SK-N-SH (cell line): ENCODE data around the gene NT5DC3. TPM values are rescaled to one million over a fixed set of nuclear protein-coding genes. Genes with fewer than 3 reads are reported as not detected.

ENCODE experiments used
- CTCF ChIA-PET: fragments of 300-600, 350-600 bp; formaldehyde crosslinking; extraction: SDS; loops from one replicate; lab custom pipeline; 2021; lab: Yijun Ruan, JAX
- POLR2A ChIA-PET: fragments of 350-600 bp; sonication (Branson Sonifier 250); formaldehyde crosslinking; extraction: SDS; loops from one replicate; lab custom pipeline; 2020; ENCODE audit warnings: antibody characterized with exemption, inconsistent platforms; lab: Yijun Ruan, JAX
- DNase-seq: peaks from one replicate; pipeline ENCODE4 v3.0.0; 2012
- H2AFZ ChIP-seq: fragments of 200-600 bp; sonication (generic); 2 replicates; pipeline ENCODE4 v1.8.1; 2016; ENCODE audit warnings: antibody characterized with exemption, mild to moderate bottlenecking, low read depth
- H3F3A ChIP-seq: fragments of 200-600 bp; sonication (generic); replicated peaks from 2 replicates; pipeline ENCODE3; 2016; ENCODE audit warnings: antibody characterized with exemption, mild to moderate bottlenecking; ENCODE audit not compliant: insufficient read depth
- H3K27ac ChIP-seq, 2 experiments: fragments of 200-500 bp in 1 of 2; fragments of 200-600 bp in 1 of 2; sonication (Bioruptor generic) in 1 of 2; sonication (generic), shearing (Covaris generic) in 1 of 2; 2 replicates each; pipeline versions ENCODE4 v1.5.1 to v1.6.1; 2014 to 2016; ENCODE audit warnings: low read depth in 2 of 2, inconsistent platforms in 1 of 2, low read length in 1 of 2, mild to moderate bottlenecking in 1 of 2, mixed read lengths in 1 of 2
- H3K27me3 ChIP-seq: fragments of 200-600 bp; sonication (generic), shearing (Covaris generic); 2 replicates; pipeline ENCODE4 v1.6.1; 2016; ENCODE audit warnings: mixed run types; ENCODE audit not compliant: insufficient read depth
- H3K36me3 ChIP-seq, 2 experiments: fragments of 200-500 bp in 1 of 2; fragments of 200-600 bp in 1 of 2; sonication (Bioruptor generic) in 1 of 2; sonication (generic) in 1 of 2; replicated peaks in 1 of 2; 2 replicates each; pipeline versions ENCODE3 to v1.5.1; 2014 to 2016; ENCODE audit warnings: low read length in 1 of 2, mild to moderate bottlenecking in 1 of 2; ENCODE audit not compliant: insufficient read depth in 2 of 2, control insufficient read depth in 1 of 2
- H3K4me1 ChIP-seq, 2 experiments: fragments of 200-500 bp in 1 of 2; fragments of 200-600 bp in 1 of 2; sonication (Bioruptor generic) in 1 of 2; sonication (generic), shearing (Covaris generic) in 1 of 2; 2 replicates each; pipeline versions ENCODE4 v1.5.1 to v1.6.1; 2014 to 2016; ENCODE audit warnings: low read depth in 1 of 2, low read length in 1 of 2, mixed run types in 1 of 2; ENCODE audit not compliant: insufficient read depth in 2 of 2, control insufficient read depth in 1 of 2
- H3K4me2 ChIP-seq: fragments of 200-600 bp; sonication (generic), shearing (Covaris generic); 2 replicates; pipeline ENCODE4 v1.6.1; 2017; ENCODE audit warnings: mixed run types
- H3K4me3 ChIP-seq, 2 experiments: fragments of 200-500 bp in 1 of 2; fragments of 200-600 bp in 1 of 2; sonication (Bioruptor generic) in 1 of 2; sonication (generic), shearing (Covaris generic) in 1 of 2; 2 replicates each; pipeline versions ENCODE4 v1.5.1 to v1.8.1; 2014 to 2016; ENCODE audit warnings: low read depth in 2 of 2, inconsistent platforms in 1 of 2, low read length in 1 of 2, mild to moderate bottlenecking in 1 of 2, mixed read lengths in 1 of 2, moderate library complexity in 1 of 2
- H3K79me2 ChIP-seq: fragments of 200-600 bp; sonication (generic); 2 replicates; pipeline ENCODE4 v1.8.1; 2017; ENCODE audit warnings: mild to moderate bottlenecking; ENCODE audit not compliant: insufficient read depth
- H3K9ac ChIP-seq: fragments of 200-600 bp; sonication (generic); 2 replicates; pipeline ENCODE4 v1.6.1; 2017; ENCODE audit warnings: mixed run types
- H3K9me2 ChIP-seq: fragments of 200-600 bp; sonication (generic); 2 replicates; pipeline ENCODE4 v1.6.1; 2017; ENCODE audit warnings: mixed run types
- H3K9me3 ChIP-seq: fragments of 200-600 bp; sonication (generic); 2 replicates; pipeline ENCODE4 v1.6.1; 2017; ENCODE audit warnings: mixed run types, mild to moderate bottlenecking, moderate library complexity
- H4K20me1 ChIP-seq: fragments of 200-600 bp; sonication (generic); 2 replicates; pipeline ENCODE4 v1.6.1; 2017; ENCODE audit warnings: mild to moderate bottlenecking, mixed run types; ENCODE audit not compliant: insufficient read depth
- FOSL2 ChIP-seq: IDR thresholded peaks from 2 replicates; pipeline ENCODE4 v1.4.0; 2012; ENCODE audit warnings: low read depth, mild to moderate bottlenecking, moderate library complexity, borderline replicate concordance
- JUND ChIP-seq: IDR thresholded peaks from 2 replicates; pipeline ENCODE4 v1.4.0; 2012
- MEF2A ChIP-seq: IDR thresholded peaks from 2 replicates; pipeline ENCODE4 v1.4.0; 2012; ENCODE audit warnings: low read depth, borderline replicate concordance
- RAD21 ChIP-seq: IDR thresholded peaks from 2 replicates; pipeline ENCODE4 v1.6.1; 2012; ENCODE audit warnings: mild to moderate bottlenecking, low read length
- RFX5 ChIP-seq: IDR thresholded peaks from 2 replicates; pipeline ENCODE4 v1.6.1; 2012; ENCODE audit warnings: mild to moderate bottlenecking, improper control_type of control experiment, low read length
- SIN3A ChIP-seq: IDR thresholded peaks from 2 replicates; pipeline ENCODE4 v1.6.1; 2012; ENCODE audit warnings: low read depth, mild to moderate bottlenecking, low read length, moderate library complexity, borderline replicate concordance
- TCF12 ChIP-seq: IDR thresholded peaks from 2 replicates; pipeline ENCODE4 v1.4.0; 2012
- TEAD4 ChIP-seq: IDR thresholded peaks from 2 replicates; pipeline ENCODE4 v1.4.0; 2012; ENCODE audit warnings: mild to moderate bottlenecking, borderline replicate concordance; ENCODE audit not compliant: insufficient read depth
- USF1 ChIP-seq: IDR thresholded peaks from 2 replicates; pipeline ENCODE4 v1.4.0; 2012; ENCODE audit warnings: low read depth, borderline replicate concordance
- whole genome bisulfite sequencing: methylation state at CpG from one replicate; pipeline ENCODE4 v1.1.6; 2017; ENCODE audit warnings: low lambda C conversion rate; 5-methylcytosine and 5-hydroxymethylcytosine counted together
- polyA plus RNA-seq, 3 experiments: library from polyadenylated mRNA; depleted of rRNA; stranded (reverse); fragments of >200 nt; gene quantifications; 2 replicates each; pipeline ENCODE4 v1.2.3, GENCODE V29; 2012
- TF ChIP-seq, protein P1 (sequence below): IDR thresholded peaks from 2 replicates; pipeline ENCODE4 v1.4.0; 2012; ENCODE audit warnings: low read depth
- TF ChIP-seq, protein P2 (sequence below): fragments of 150-350 bp; IDR thresholded peaks from 2 replicates; pipeline ENCODE4 v1.6.1; 2017; ENCODE audit warnings: antibody characterized with exemption, low read length, low read depth, borderline replicate concordance
- TF ChIP-seq, protein P3 (sequence below): IDR thresholded peaks from 2 replicates; pipeline ENCODE4 v1.6.1; 2012; ENCODE audit warnings: mild to moderate bottlenecking, low read depth, low read length, moderate library complexity
- TF ChIP-seq, protein P4 (sequence below): IDR thresholded peaks from 2 replicates; pipeline ENCODE4; 2012

The NT5DC3 gene
- polyA plus RNA-seq, 1 of the 3 experiments (the other 2 are of a cell fraction), result 11.0 TPM

DNA sequence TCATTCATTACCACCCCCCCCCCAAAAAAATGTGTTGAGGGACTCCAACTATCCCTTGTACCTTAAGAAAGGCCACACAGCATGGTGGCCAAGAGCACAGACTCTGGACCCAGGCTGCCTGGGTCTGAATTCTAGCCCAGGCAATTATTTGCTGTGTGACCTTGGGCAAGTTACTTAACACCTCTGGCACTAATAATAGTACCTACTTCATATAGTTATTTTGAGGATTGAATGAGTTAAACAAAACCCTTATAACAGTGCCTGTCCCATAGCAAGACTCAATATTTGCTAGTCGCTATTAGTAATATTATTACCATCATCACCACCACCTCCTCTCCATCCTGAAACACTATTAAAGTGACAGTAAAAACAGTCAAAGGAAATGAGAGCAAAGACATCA, 37.2 kb downstream of the NT5DC3 start:
- no peaks in the 10 kb centered on the region for H4K20me1 ChIP-seq
- no peak overlapping the region for H3K9ac ChIP-seq
- H3F3A ChIP-seq, result peaks cover 25% of the 10 kb centered on the region
- H3K27me3 ChIP-seq, result no peaks in the 10 kb centered on the region
- H3K27ac ChIP-seq, result peak overlapping the region in 1 of 2 experiments; percentile 94; a peak in 2 of 4 replicates
- H3K9me3 ChIP-seq, result no peaks in the 10 kb centered on the region
- ChIA-PET CTCF (no interaction called here), POLR2A (no interaction called here)
- H3K36me3 ChIP-seq, result peaks cover 0 to 2% of the 10 kb centered on the region in 2 experiments
- H3K9me2 ChIP-seq, result no peaks in the 10 kb centered on the region
- H3K4me3 ChIP-seq, result no peak overlapping the region
- peaks cover 18 to 48% of the 10 kb centered on the region in 2 experiments for H3K4me1 ChIP-seq
- DNase-seq, result no peak
- TF ChIP-seq MEF2A (no peak), FOSL2 (no peak), TEAD4 (no peak), RFX5 (no peak), USF1 (no peak), RAD21 (no peak), TCF12 (no peak), JUND (no peak), SIN3A (no peak)
- TF ChIP-seq, protein P1, sequence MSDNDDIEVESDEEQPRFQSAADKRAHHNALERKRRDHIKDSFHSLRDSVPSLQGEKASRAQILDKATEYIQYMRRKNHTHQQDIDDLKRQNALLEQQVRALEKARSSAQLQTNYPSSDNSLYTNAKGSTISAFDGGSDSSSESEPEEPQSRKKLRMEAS, result no peak
- TF ChIP-seq, protein P2, sequence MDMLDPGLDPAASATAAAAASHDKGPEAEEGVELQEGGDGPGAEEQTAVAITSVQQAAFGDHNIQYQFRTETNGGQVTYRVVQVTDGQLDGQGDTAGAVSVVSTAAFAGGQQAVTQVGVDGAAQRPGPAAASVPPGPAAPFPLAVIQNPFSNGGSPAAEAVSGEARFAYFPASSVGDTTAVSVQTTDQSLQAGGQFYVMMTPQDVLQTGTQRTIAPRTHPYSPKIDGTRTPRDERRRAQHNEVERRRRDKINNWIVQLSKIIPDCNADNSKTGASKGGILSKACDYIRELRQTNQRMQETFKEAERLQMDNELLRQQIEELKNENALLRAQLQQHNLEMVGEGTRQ, result no peak
- TF ChIP-seq, protein P3, sequence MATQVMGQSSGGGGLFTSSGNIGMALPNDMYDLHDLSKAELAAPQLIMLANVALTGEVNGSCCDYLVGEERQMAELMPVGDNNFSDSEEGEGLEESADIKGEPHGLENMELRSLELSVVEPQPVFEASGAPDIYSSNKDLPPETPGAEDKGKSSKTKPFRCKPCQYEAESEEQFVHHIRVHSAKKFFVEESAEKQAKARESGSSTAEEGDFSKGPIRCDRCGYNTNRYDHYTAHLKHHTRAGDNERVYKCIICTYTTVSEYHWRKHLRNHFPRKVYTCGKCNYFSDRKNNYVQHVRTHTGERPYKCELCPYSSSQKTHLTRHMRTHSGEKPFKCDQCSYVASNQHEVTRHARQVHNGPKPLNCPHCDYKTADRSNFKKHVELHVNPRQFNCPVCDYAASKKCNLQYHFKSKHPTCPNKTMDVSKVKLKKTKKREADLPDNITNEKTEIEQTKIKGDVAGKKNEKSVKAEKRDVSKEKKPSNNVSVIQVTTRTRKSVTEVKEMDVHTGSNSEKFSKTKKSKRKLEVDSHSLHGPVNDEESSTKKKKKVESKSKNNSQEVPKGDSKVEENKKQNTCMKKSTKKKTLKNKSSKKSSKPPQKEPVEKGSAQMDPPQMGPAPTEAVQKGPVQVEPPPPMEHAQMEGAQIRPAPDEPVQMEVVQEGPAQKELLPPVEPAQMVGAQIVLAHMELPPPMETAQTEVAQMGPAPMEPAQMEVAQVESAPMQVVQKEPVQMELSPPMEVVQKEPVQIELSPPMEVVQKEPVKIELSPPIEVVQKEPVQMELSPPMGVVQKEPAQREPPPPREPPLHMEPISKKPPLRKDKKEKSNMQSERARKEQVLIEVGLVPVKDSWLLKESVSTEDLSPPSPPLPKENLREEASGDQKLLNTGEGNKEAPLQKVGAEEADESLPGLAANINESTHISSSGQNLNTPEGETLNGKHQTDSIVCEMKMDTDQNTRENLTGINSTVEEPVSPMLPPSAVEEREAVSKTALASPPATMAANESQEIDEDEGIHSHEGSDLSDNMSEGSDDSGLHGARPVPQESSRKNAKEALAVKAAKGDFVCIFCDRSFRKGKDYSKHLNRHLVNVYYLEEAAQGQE, result no peak
- TF ChIP-seq, protein P4, sequence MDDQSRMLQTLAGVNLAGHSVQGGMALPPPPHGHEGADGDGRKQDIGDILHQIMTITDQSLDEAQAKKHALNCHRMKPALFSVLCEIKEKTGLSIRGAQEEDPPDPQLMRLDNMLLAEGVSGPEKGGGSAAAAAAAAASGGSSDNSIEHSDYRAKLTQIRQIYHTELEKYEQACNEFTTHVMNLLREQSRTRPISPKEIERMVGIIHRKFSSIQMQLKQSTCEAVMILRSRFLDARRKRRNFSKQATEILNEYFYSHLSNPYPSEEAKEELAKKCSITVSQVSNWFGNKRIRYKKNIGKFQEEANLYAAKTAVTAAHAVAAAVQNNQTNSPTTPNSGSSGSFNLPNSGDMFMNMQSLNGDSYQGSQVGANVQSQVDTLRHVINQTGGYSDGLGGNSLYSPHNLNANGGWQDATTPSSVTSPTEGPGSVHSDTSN, result no peak
- no peak overlapping the region for H3K4me2 ChIP-seq
- 94% methylated on average over 1 of the region's 1 CpG for WGBS
- H2AFZ ChIP-seq, result no peak overlapping the region
- peaks cover 17% of the 10 kb centered on the region; the same call in 1 of the 2 replicates for H3K79me2 ChIP-seq
